Right lobe of liver (tissue), 6 donors: Measurements from ENCODE around the gene MLEC. TPM values are rescaled to one million over a fixed set of nuclear protein-coding genes. Genes with fewer than 3 reads are reported as not detected.
A peak's percentile ranks its signal among the peaks of the same experiment; 100 is the strongest.

Experiments used
- ATAC-seq, 4 donors: fragments of 200-7000 bp; cut with Tn5 transposase; one replicate each; pipeline ENCODE4 v1.9.1; 2020; ENCODE audit warnings: mild to moderate bottlenecking in 4 of 4, moderate library complexity in 4 of 4
- DNase-seq, 3 donors: peaks; one replicate each; pipeline ENCODE4 v3.0.0-alpha.2; 2020
- H3K27ac ChIP-seq, 3 donors: fragments of 200-600 bp; one replicate each; pipeline ENCODE4 v1.8.0; 2022
- H3K27me3 ChIP-seq, 2 donors: fragments of 200-600 bp; one replicate each; pipeline ENCODE4 v1.8.0; 2022
- H3K36me3 ChIP-seq, 4 donors: fragments of 200-600 bp; sonication (generic) in 1 of 4; one replicate each; pipeline versions ENCODE4 v1.5.1 to v1.8.0; 2017 to 2022; ENCODE audit warnings: control low read depth in 1 of 4
- H3K4me1 ChIP-seq, 4 donors: fragments of 200-600 bp; sonication (generic) in 1 of 4; one replicate each; pipeline versions ENCODE4 v1.5.1 to v1.8.0; 2017 to 2022; ENCODE audit warnings: control low read depth in 1 of 4
- H3K4me3 ChIP-seq, 3 donors: fragments of 200-600 bp; one replicate each; pipeline ENCODE4 v1.8.0; 2022
- H3K9me3 ChIP-seq, 4 donors: fragments of 200-600 bp; sonication (generic) in 1 of 4; one replicate each; pipeline versions ENCODE4 v1.5.1 to v1.8.0; 2017 to 2022; ENCODE audit warnings: control low read depth in 1 of 4
- POLR2A ChIP-seq: fragments of 450-650 bp; IDR thresholded peaks from one replicate; pipeline ENCODE4 v1.6.1; 2017; ENCODE audit warnings: antibody characterized with exemption, mild to moderate bottlenecking
- WGBS: methylation state at CpG from one replicate; pipeline ENCODE4 v1.1.6; 2018; ENCODE audit warnings: low coverage, low lambda C conversion rate; ENCODE audit not compliant: insufficient coverage; ENCODE audit errors: missing lambda C conversion rate; 5-methylcytosine and 5-hydroxymethylcytosine counted together
- intact Hi-C, 2 donors: fragments of 100-400 bp; cut with DNase I; formaldehyde crosslinking; loops; one replicate each; pipeline versions ENCODE4 v1.11.2 to v1.14.1; 2022
- total RNA-seq, 6 experiments: library from RNA; depleted of rRNA in 2 of 6; stranded (reverse); fragments of >200 nt in 2 of 6; fragmentation: NEBNext Ultra II Directional in 3 of 6; extraction: Animal tissue kit (Norgen Biotek cat#: 25700) in 3 of 6; gene quantifications; one replicate each; pipeline versions ENCODE4 v1.1.0 to v1.2.4, GENCODE V29; 2016 to 2023
- TF ChIP-seq, protein P1 (sequence below), 4 donors: fragments of 200-600 bp in 3 of 4; fragments of 450-650 bp in 1 of 4; IDR thresholded peaks; one replicate each; pipeline versions ENCODE4 v1.5.1 to v1.8.0; 2016 to 2022; ENCODE audit warnings: antibody characterized with exemption in 4 of 4, mild to moderate bottlenecking in 2 of 4
- donor health status: DM: no; HTN: yes; CAD: no.
- donor health status: DM: no; HTN: no; CAD: no.
- donor health status: DM: no; HTN: no; CAD: no.
- donor health status: DM: no; HTN: yes; CAD: no.
- donor health status: DM: no; HTN: yes; CAD: no.

Gene MLEC
- total RNA-seq, 6 experiments from 2014 or later = 102 to 193 (median 126) TPM

DNA sequence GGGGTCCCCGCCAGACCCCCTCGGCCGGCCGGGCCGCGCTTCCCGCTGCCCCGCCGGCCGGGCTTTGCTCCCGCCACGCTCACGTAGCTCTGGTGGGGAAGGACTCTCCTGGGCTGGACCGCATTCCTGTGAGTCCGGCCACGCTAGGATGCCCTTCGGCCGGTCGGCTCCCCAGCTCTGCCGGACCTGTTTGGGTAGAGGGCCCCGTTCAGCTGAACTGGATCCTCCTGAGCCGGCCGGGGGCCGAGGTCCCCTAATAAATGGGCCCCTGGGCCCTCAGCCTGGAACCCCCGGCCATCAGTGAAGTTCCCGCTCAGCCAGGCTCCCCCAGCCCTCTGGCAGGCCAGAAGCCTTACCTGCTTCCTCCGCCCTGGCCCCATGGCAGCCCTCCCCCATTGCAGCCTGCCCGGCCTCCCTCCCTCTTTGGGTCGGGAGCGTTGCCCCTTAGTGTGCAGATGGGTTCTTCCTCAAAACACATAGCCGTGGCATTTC, 23.9 kb downstream of the MLEC start:
- peak overlapping the region; percentile 59 to 81 (median 73) for H3K27ac ChIP-seq
- 3% methylated on average over 4 of the region's 31 CpGs for WGBS

DNA sequence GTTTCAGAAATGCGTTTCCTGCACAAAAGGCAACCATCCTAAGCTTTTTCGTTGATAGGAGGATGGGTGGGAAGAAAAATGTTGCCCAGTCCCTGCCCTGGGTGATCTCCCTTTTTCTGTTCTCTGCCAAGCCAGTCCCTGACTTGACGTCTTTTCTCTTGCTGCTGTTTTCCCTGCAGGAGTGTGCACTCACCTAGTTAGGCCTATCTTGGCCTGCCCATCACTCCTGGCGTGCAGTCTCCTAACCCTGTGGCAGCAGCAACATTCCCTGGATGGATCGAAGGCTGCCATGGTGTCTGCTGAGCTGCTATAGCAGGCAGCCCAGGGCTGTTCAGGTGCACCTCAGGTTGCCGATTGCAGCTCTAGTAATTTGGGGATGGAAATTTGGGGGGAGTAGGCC, 24.5 kb downstream of the MLEC start:
- H3K4me3 ChIP-seq = peak overlapping the region; percentile 87 to 97 (median 93)
- no peak for ATAC-seq
- peaks cover 0 to 29% (median 7%) of the 10 kb centered on the region in 4 donors for H3K36me3 ChIP-seq
- H3K27ac ChIP-seq = peak overlapping the region in 1 of 3 donors; percentile 81
- peaks cover 0 to 13% (median 3%) of the 10 kb centered on the region in 4 donors for H3K4me1 ChIP-seq
- no peak for DNase-seq
- no peaks in the 10 kb centered on the region for H3K9me3 ChIP-seq
- 41% methylated on average over 6 of the region's 6 CpGs for WGBS
- H3K27me3 ChIP-seq = no peaks in the 10 kb centered on the region
- TF ChIP-seq, protein P1, sequence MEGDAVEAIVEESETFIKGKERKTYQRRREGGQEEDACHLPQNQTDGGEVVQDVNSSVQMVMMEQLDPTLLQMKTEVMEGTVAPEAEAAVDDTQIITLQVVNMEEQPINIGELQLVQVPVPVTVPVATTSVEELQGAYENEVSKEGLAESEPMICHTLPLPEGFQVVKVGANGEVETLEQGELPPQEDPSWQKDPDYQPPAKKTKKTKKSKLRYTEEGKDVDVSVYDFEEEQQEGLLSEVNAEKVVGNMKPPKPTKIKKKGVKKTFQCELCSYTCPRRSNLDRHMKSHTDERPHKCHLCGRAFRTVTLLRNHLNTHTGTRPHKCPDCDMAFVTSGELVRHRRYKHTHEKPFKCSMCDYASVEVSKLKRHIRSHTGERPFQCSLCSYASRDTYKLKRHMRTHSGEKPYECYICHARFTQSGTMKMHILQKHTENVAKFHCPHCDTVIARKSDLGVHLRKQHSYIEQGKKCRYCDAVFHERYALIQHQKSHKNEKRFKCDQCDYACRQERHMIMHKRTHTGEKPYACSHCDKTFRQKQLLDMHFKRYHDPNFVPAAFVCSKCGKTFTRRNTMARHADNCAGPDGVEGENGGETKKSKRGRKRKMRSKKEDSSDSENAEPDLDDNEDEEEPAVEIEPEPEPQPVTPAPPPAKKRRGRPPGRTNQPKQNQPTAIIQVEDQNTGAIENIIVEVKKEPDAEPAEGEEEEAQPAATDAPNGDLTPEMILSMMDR (IDR thresholded peaks at IDR 0.05) = no peak
- no peak for TF ChIP-seq POLR2A
- intact Hi-C loops = loop anchor here in 1 of 2 donors (10.0 kb wide), 1 partner anchor 67 kb away; the partner anchor contains the start of gene CABP1

More for the DNA sequence above, 23.9 kb downstream of the MLEC start:
- Histone ChIP-seq H3K4me3 (peak overlapping the region; percentile 87 to 97 (median 93)), H3K27me3 (no peaks in the 10 kb centered on the region), H3K36me3 (peaks cover 0 to 23% (median 6%) of the 10 kb centered on the region in 4 donors), H3K9me3 (no peaks in the 10 kb centered on the region), H3K4me1 (peaks cover 0 to 18% (median 3%) of the 10 kb centered on the region in 4 donors)
- TF ChIP-seq POLR2A = no peak
- TF ChIP-seq, protein P1 (IDR thresholded peaks at IDR 0.05) = no peak
- intact Hi-C loops = loop anchor here in 1 of 2 donors (10.0 kb wide), 1 partner anchor 66 kb away; the partner anchor contains the start of gene CABP1
- ATAC-seq = peak; percentile 47 to 54 (median 50)
- peak in 1 of 3 donors; percentile 48 for DNase-seq

DNA sequence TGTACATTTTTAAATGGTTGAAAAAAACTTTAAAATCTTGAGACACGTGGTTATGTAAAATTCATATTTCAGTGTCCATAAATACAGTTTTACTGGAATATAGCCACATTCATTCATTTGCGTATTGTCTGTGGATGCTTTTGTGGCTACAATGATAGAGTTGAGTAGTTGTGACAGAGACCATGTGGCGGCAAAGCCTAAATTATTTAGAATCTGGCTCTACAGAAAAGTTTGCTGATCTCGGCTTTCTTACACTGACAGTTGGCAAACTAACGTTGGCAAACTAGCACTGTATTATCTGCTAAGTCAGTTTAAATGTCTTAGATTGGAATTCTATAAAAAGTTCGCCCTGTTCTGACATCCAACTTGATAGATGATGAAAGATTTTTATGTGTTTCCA, 25.7 kb downstream of the MLEC start:
- intact Hi-C loops = loop anchor here in 1 of 2 donors (10.0 kb wide), 1 partner anchor 68 kb away; the partner anchor contains the start of gene CABP1
- H3K27ac ChIP-seq = no peak overlapping the region
- ATAC-seq (no peak), DNase-seq (no peak)
- WGBS = 62% methylated on average over 6 of the region's 6 CpGs
- no peak overlapping the region for H3K4me3 ChIP-seq
- no peaks in the 10 kb centered on the region for H3K27me3 ChIP-seq
- peaks cover 0 to 39% (median 11%) of the 10 kb centered on the region in 4 donors for H3K36me3 ChIP-seq
- TF ChIP-seq, protein P1 (IDR thresholded peaks at IDR 0.05) = no peak
- TF ChIP-seq POLR2A = no peak
- H3K9me3 ChIP-seq = no peaks in the 10 kb centered on the region
- peaks cover 0 to 13% (median 3%) of the 10 kb centered on the region in 4 donors for H3K4me1 ChIP-seq

DNA sequence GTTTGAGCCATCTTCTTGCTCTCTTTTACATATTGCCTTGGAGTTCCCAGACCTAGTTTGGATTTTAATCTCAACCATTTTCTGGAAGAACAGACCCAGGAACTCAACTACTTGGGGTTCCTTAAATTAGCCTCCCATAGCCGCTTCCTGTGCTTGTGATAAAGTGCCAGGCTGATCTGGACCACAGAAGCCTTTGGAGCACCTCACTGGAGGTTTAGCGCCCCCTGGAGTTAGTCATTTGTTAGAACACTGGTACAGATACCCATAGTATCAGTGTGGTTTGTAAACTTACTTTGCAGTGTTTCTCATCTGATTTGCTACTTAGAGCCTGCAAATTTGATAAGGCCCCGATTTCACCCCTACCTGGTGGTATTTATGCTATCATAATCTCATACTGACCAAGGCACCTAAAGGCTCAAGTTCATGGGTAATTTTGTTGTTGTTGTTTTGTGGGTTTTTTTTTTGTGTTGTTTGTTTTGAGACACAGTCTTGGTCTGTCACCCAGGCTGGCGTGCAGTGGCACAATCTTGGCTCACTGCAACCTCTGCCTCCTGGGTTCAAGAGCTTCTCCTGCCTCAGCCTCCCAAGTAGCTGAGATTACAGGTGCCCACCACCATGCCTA, 27.0 kb downstream of the MLEC start:
- Histone ChIP-seq H3K9me3 (no peaks in the 10 kb centered on the region), H3K4me3 (no peak overlapping the region), H3K27me3 (no peaks in the 10 kb centered on the region), H3K27ac (no peak overlapping the region), H3K36me3 (peaks cover 0 to 48% (median 11%) of the 10 kb centered on the region in 4 donors), H3K4me1 (peaks cover 0 to 27% (median 8%) of the 10 kb centered on the region in 4 donors)
- 5% methylated on average over 3 of the region's 4 CpGs for WGBS
- TF ChIP-seq, protein P1 (IDR thresholded peaks at IDR 0.05) = peak; percentile 84 to 90 (median 90)
- no peak for TF ChIP-seq POLR2A
- intact Hi-C loops = loop anchor here in 1 of 2 donors (10.0 kb wide), 1 partner anchor 69 kb away; the partner anchor contains the start of gene CABP1
- peak in 1 of 3 donors; percentile 82 for DNase-seq
- ATAC-seq = peak; percentile 72 to 77 (median 75)
